Activated B cell treated with CpG ODN at 0.5 μM for 24 hours (primary cell): ENCODE data around the gene DRICH1. TPM values are rescaled to one million over a fixed set of nuclear protein-coding genes. Genes with fewer than 3 reads are reported as not detected.

Source experiments
- ATAC-seq: fragments of 200-7000 bp; cut with Tn5 transposase; one replicate; pipeline ENCODE4 v1.10.0; 2021; ENCODE audit warnings: low read depth, mild to moderate bottlenecking, moderate library complexity
- CTCF ChIA-PET: fragments of 350-600 bp; sonication (Branson Sonifier 250); formaldehyde crosslinking; loops from one replicate; lab custom pipeline; 2021; ENCODE audit warnings: antibody characterized with exemption; lab: Charles Lee
- POLR2A ChIA-PET: fragments of 350-600 bp; sonication (Branson Sonifier 250); formaldehyde crosslinking; loops from one replicate; lab custom pipeline; 2021; ENCODE audit warnings: antibody characterized with exemption; lab: Charles Lee
- DNase-seq: peaks from one replicate; pipeline ENCODE4 v3.0.0; 2022
- H3K27ac Mint-ChIP-seq: one replicate; pipeline ENCODE4 v1.8.0; 2020; ENCODE audit warnings: mixed read lengths
- H3K27me3 Mint-ChIP-seq: one replicate; pipeline ENCODE4 v1.8.0; 2021; ENCODE audit warnings: mixed read lengths
- H3K36me3 Mint-ChIP-seq: one replicate; pipeline ENCODE4 v1.8.0; 2021; ENCODE audit warnings: low read depth, mixed read lengths
- H3K4me1 Mint-ChIP-seq: one replicate; pipeline ENCODE4 v1.8.0; 2021; ENCODE audit warnings: mixed read lengths
- H3K4me3 Mint-ChIP-seq: one replicate; pipeline ENCODE4 v1.8.0; 2020; ENCODE audit warnings: mild to moderate bottlenecking, mixed read lengths
- H3K9me3 Mint-ChIP-seq: one replicate; pipeline ENCODE4 v1.8.0; 2020; ENCODE audit warnings: mixed read lengths
- CTCF ChIP-seq: fragments of 200-600 bp; IDR thresholded peaks from one replicate; pipeline ENCODE4 v1.8.0; 2022; ENCODE audit warnings: antibody characterized with exemption, mild to moderate bottlenecking
- intact Hi-C: fragments of 100-400 bp; cut with micrococcal nuclease; formaldehyde crosslinking; loops from one replicate; pipeline ENCODE4 v1.15.1; 2024
- total RNA-seq: library from RNA; stranded (reverse); gene quantifications from 2 replicates; pipeline ENCODE4 v1.2.3, GENCODE V29; 2022

DRICH1 gene
- total RNA-seq, 1 donor from 2014 or later = 1.5 TPM

GRCh38 chr22:23621082-23621780 is 10.9 kb downstream of the DRICH1 start:
- intact Hi-C loops = loop anchor here (10.0 kb wide), 1 partner anchor 144 kb away; the partner anchor contains the start of genes C22orf15 and CHCHD10
- no peaks in the 10 kb centered on the region for H3K27me3 Mint-ChIP-seq
- CTCF ChIA-PET = no interaction called here
- H3K4me1 Mint-ChIP-seq = no peaks in the 10 kb centered on the region
- ATAC-seq (no peak), DNase-seq (no peak)
- H3K27ac Mint-ChIP-seq = no peak overlapping the region
- H3K36me3 Mint-ChIP-seq = no peaks in the 10 kb centered on the region
- TF ChIP-seq CTCF = no peak
- no peak overlapping the region for H3K4me3 Mint-ChIP-seq
- POLR2A ChIA-PET = no interaction called here
- no peaks in the 10 kb centered on the region for H3K9me3 Mint-ChIP-seq

DNA sequence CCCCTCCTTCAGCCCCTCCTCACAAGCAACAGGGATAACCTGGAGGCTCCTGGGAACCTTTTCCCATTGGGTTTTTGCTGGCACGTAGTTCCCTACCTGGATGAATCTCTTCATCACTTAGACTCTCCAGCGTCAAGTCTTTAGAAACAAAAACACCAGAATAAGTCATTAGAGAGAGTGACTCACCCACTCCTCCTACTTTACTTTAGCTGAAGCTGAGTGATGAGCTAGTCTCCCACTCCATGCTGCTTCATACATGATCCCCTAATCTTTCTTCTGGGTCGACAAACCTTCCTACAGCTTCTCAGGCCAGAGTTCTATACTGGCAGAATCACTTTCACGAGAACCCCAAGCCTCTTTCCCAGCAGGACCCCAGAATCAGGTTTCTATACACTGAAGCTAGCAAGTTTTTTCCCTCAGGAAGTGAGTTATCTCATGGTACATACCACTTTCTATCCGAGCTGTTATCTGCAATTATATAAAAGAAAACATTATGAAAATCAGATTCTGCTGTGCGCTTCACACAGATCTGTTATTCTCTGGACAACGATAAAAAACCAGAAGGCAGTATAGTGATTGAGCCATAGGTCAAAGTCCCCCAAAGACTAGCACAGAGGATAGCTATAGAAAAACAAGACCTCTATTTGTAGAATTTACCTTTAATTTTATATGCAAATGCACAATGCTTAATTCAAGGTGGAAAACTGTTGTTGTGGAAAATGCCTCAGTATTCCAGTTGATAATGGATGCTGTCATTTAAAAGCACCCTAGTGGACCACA is 18.7 kb downstream of the DRICH1 start:
- ChIA-PET CTCF (no interaction called here), POLR2A (interaction anchor here (0.6 kb wide), 1 partner anchor 235 kb away, joined by 8 read pairs; no protein-coding TSS in a partner anchor)
- ATAC-seq = no peak
- H3K27ac Mint-ChIP-seq = no peak overlapping the region
- no peak for DNase-seq
- H3K4me1 Mint-ChIP-seq = no peaks in the 10 kb centered on the region
- no peaks in the 10 kb centered on the region for H3K27me3 Mint-ChIP-seq
- H3K9me3 Mint-ChIP-seq = no peaks in the 10 kb centered on the region
- no peak overlapping the region for H3K4me3 Mint-ChIP-seq
- no peak for TF ChIP-seq CTCF
- intact Hi-C loops = no loop called here
- no peaks in the 10 kb centered on the region for H3K36me3 Mint-ChIP-seq

GRCh38 chr22:23609983-23610781 is 21.9 kb downstream of the DRICH1 start:
- Mint-ChIP-seq H3K36me3 (no peaks in the 10 kb centered on the region), H3K9me3 (no peaks in the 10 kb centered on the region), H3K4me1 (no peaks in the 10 kb centered on the region), H3K27ac (no peak overlapping the region), H3K27me3 (no peaks in the 10 kb centered on the region), H3K4me3 (no peak overlapping the region)
- intact Hi-C loops = no loop called here
- ChIA-PET POLR2A (no interaction called here), CTCF (no interaction called here)
- ATAC-seq (no peak), DNase-seq (no peak)
- TF ChIP-seq CTCF = no peak

DNA sequence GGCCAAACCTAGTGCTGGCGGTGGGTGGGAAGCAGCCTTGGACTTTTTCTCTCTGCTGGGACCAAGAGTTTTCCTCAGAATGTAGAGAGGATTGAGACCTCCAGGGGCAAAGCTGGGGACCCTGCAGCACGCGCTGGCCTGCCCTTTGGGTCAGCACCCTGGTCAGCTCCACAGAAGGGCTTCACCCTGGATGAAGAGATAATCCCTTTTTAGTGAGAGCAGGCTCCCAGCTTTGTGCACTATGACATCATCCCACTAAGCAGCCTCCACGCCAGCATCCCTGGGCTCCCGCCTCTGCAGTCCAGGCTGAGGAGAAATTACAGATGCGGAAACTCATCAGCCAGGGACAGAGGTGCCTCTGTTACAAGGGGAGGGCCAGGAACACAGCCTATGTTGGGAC is 23.5 kb downstream of the DRICH1 start:
- H3K27ac Mint-ChIP-seq = no peak overlapping the region
- intact Hi-C loops = no loop called here
- ATAC-seq (no peak), DNase-seq (no peak)
- ChIA-PET POLR2A (no interaction called here), CTCF (no interaction called here)
- H3K36me3 Mint-ChIP-seq = no peaks in the 10 kb centered on the region
- H3K27me3 Mint-ChIP-seq = no peaks in the 10 kb centered on the region
- H3K4me3 Mint-ChIP-seq = no peak overlapping the region
- no peaks in the 10 kb centered on the region for H3K9me3 Mint-ChIP-seq
- no peaks in the 10 kb centered on the region for H3K4me1 Mint-ChIP-seq
- no peak for TF ChIP-seq CTCF
